NT2/D1 (cell line): Measurements from ENCODE around the gene KIF2A.

ENCODE experiments used
- DNase-seq: peaks from one replicate; pipeline ENCODE4 v3.0.0-alpha.2; 2011; ENCODE audit warnings: low read depth, low spot score
- H3K27me3 ChIP-seq: 2 replicates; pipeline ENCODE4 v1.6.0; 2011; ENCODE audit warnings: mild to moderate bottlenecking; ENCODE audit not compliant: insufficient read length, insufficient read depth
- H3K36me3 ChIP-seq: 2 replicates; pipeline ENCODE4 v1.6.1; 2011; ENCODE audit warnings: mild to moderate bottlenecking, low read length, mixed read lengths; ENCODE audit not compliant: insufficient read depth, insufficient read length
- H3K4me1 ChIP-seq: 2 replicates; pipeline ENCODE4 v1.5.1; 2011; ENCODE audit not compliant: insufficient read depth, insufficient read length
- H3K4me3 ChIP-seq: 2 replicates; pipeline ENCODE4 v1.5.1; 2011; ENCODE audit warnings: low read depth; ENCODE audit not compliant: insufficient read length
- H3K9ac ChIP-seq: 2 replicates; pipeline ENCODE4 v1.6.0; 2011; ENCODE audit warnings: low read depth; ENCODE audit not compliant: insufficient read length
- H3K9me3 ChIP-seq: 2 replicates; pipeline ENCODE4 v1.5.1; 2011; ENCODE audit warnings: mild to moderate bottlenecking, low read length; ENCODE audit not compliant: insufficient read depth
- SUZ12 ChIP-seq: IDR thresholded peaks from 2 replicates; pipeline ENCODE4 v1.6.1; 2011; ENCODE audit not compliant: insufficient read length, insufficient read depth; ENCODE audit errors: extremely low read depth
- YY1 ChIP-seq: IDR thresholded peaks from 2 replicates; pipeline ENCODE4 v1.6.1; 2011; ENCODE audit not compliant: insufficient read length, insufficient read depth
- ZNF274 ChIP-seq: IDR thresholded peaks from 2 replicates; pipeline ENCODE4 v1.6.1; 2011; ENCODE audit warnings: mild to moderate bottlenecking, low read depth, low read length

KIF2A gene

DNA sequence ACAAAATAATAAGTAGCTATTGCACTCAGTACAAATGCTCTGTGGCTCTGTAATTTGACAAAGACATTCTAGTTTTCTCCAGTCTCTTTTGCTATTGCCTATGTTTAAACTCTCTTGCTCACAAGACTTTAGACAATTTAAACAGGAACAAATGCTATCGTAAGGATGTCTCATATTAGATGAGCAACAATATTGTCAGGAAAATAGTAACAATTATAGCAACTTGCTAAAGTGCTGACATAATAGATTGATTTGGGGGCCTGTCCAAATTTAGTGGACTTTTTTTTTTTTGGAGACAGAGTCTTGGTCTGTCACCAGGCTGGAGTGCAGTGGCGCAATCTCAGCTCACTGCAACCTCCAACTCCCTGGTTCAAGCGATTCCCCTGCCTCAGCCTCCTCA lies 11.8 kb downstream of the KIF2A start:
- no peak overlapping the region for H3K4me3 ChIP-seq
- H3K9ac ChIP-seq: no peak overlapping the region
- no peaks in the 10 kb centered on the region for H3K27me3 ChIP-seq
- no peaks in the 10 kb centered on the region for H3K9me3 ChIP-seq
- TF ChIP-seq SUZ12 (no peak), ZNF274 (no peak), YY1 (no peak)
- no peak for DNase-seq
- no peaks in the 10 kb centered on the region for H3K4me1 ChIP-seq
- peaks cover 9% of the 10 kb centered on the region for H3K36me3 ChIP-seq

DNA sequence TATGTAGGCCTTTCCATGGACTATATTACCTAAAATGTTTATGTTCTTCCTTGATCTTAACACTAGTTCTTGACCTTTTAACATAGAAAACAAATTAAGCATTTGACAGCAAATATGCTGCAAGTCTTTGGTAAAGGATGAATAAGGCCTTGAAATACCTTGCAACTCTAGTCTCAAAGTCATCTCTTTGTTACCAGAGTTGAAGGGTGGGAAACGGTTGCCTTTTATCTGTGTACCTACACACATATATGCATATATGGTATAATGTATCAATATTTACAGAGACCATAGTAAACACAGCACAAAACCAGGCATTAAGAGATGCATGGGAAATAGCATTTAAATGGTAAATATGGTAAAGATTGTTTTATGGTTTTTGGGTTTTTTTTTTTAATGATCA lies 16.5 kb downstream of the KIF2A start:
- Histone ChIP-seq H3K9ac (no peak overlapping the region), H3K9me3 (no peaks in the 10 kb centered on the region), H3K36me3 (peaks cover 9% of the 10 kb centered on the region), H3K4me3 (no peak overlapping the region), H3K27me3 (no peaks in the 10 kb centered on the region), H3K4me1 (no peaks in the 10 kb centered on the region)
- no peak for DNase-seq
- no peak for TF ChIP-seq SUZ12
- TF ChIP-seq ZNF274: no peak
- TF ChIP-seq YY1: no peak

DNA sequence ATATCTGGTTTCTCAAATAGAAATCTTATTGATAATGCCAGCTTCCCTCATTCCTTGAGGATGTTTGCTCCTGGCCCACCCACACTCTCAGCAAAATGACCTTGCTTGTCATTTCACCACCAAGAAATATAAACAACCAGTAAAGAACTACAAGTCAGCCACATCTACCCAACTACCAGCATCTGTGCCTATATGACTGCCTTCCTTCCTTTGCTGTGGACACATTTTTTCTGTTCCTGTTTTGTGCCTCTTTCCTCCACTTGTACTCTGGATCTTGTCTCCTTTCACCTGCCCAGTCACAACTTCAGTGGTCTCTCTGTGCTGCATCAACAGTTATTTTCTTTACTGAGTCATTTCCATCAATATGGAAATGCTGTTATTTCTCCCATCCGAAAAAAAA lies 20.3 kb downstream of the KIF2A start:
- Histone ChIP-seq H3K36me3 (peaks cover 4% of the 10 kb centered on the region), H3K27me3 (no peaks in the 10 kb centered on the region), H3K9ac (no peak overlapping the region), H3K4me1 (no peaks in the 10 kb centered on the region), H3K9me3 (no peaks in the 10 kb centered on the region), H3K4me3 (no peak overlapping the region)
- DNase-seq: no peak
- TF ChIP-seq YY1 (no peak), ZNF274 (no peak), SUZ12 (no peak)

DNA sequence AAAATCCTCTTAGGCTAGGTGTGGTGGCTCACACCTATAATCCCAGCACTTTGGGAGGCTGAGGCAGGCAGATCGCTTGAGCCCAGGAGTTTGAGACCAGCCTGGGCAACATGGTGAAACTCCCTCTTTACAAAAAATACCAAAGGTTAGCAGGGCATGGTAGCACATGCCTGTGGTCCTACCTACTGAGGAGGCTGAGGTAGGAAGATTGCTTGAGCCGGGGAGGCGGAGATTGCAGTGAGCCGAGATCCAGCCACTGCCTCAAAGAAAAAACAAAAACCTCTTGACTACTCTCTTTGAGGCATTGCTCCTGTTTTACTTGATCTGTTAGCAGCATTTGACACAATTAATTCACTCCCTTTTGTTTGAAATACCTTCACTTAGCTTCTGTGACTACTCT lies 20.7 kb downstream of the KIF2A start:
- Histone ChIP-seq H3K9ac (no peak overlapping the region), H3K4me3 (no peak overlapping the region), H3K9me3 (no peaks in the 10 kb centered on the region), H3K4me1 (no peaks in the 10 kb centered on the region), H3K27me3 (no peaks in the 10 kb centered on the region), H3K36me3 (peaks cover 2% of the 10 kb centered on the region)
- no peak for DNase-seq
- no peak for TF ChIP-seq SUZ12
- TF ChIP-seq YY1: no peak
- no peak for TF ChIP-seq ZNF274

DNA sequence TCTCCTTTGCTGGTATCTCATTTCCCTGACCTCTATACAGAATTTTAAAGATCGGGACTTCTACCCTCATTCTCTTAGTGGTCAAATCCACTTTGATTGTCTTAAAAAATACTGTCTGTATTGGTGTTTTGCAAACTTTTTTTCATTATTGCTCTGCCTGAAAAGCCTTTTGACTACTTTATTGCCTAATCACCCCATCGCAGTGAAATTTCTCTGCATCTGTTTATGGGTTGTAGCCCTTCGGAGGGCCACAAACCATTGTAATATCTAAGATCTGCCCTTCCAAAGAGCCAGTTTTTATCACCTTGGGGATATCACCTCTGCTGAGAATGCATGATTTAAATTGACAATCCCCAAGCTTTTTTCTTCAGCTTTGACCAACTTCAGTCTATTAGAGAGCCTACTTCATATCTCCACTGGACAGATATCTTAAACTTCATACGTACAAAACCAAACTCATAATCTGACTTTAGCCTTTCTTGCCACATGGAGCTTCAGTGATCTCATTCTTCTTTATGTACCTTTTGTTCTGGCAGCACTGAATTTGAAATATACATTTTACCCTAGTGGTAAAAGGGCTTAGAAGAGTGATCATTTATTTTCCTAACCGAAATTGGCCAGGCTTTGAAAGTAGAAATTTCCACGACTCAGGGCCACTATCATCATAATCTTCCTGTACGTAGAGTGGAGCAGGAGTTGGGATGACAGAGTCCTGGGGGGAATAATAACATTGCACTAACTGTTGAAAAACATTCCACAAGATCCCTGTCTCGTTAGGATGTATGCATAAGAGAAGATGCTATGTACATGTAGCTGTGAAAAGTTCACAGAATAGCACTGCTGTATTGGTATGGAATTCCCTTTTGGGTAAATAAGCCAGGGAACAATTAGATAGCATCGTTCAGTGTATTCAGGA lies 21.4 kb downstream of the KIF2A start:
- Histone ChIP-seq H3K4me1 (no peaks in the 10 kb centered on the region), H3K9ac (no peak overlapping the region), H3K9me3 (no peaks in the 10 kb centered on the region), H3K27me3 (no peaks in the 10 kb centered on the region), H3K36me3 (no peaks in the 10 kb centered on the region), H3K4me3 (no peak overlapping the region)
- no peak for DNase-seq
- TF ChIP-seq SUZ12 (no peak), ZNF274 (no peak), YY1 (no peak)

DNA sequence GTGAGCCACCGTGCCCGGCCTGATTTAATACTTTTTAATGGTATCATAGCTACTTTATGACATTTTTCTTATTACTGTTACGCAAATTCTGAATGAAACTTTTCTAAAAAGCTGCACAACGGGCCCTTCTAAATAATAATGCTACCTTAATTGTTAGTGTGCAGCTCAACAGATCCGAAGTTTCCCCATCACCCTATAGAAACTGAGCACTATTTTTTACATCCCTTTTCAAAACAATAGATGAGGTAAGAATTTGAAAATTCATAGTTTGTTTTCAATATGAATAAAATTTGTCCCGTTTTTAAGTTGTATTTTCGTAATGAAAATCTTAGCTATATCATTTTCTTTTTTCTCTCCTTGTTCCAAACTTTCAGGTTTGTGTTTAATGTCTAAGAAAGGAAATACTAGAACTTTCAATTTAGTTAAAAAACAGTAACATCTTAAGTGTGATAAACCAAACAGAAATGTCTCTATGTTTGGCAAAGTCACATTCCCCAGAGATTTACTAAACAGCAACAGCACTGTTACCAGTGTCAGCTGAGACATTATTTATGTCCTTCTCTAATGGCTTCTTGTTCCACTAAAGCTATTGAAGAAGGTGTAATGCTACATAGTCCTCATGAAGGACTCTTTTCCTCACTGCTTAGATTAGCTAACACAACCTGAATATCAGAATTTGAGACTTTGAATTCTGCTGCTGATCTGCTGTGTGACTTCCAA lies 22.9 kb downstream of the KIF2A start:
- no peak for DNase-seq
- Histone ChIP-seq H3K4me1 (no peaks in the 10 kb centered on the region), H3K9me3 (no peaks in the 10 kb centered on the region), H3K36me3 (peaks cover 6% of the 10 kb centered on the region), H3K4me3 (no peak overlapping the region), H3K27me3 (no peaks in the 10 kb centered on the region), H3K9ac (no peak overlapping the region)
- no peak for TF ChIP-seq YY1
- TF ChIP-seq ZNF274: no peak
- TF ChIP-seq SUZ12: no peak

DNA sequence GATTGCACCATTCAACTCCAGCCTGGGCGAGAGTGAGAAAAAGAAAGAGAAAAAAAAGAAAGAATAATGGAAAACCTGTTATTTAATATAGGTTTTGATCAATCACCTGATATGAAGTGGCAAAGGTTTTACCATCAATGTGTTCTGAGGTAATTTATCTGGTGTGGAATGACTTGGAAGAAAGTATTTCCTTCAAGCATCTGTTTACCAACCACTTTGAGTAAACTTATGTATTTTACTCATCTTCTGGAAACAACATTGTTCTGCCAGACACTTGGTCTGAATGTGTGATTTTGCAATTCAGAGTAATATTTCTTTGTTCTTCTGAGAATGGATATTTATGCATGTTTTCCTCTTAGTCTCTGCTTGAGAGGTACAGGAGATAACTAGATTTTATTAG lies 24.3 kb downstream of the KIF2A start:
- DNase-seq: no peak
- TF ChIP-seq ZNF274: no peak
- no peak for TF ChIP-seq YY1
- no peak for TF ChIP-seq SUZ12
- Histone ChIP-seq H3K9me3 (no peaks in the 10 kb centered on the region), H3K27me3 (no peaks in the 10 kb centered on the region), H3K4me3 (no peak overlapping the region), H3K4me1 (peaks cover 2% of the 10 kb centered on the region), H3K9ac (no peak overlapping the region), H3K36me3 (peaks cover 18% of the 10 kb centered on the region)
